ENCODE measurements around the gene AMN1.
A peak's percentile ranks its signal among the peaks of the same experiment; 100 is the strongest.
"Not testable (repeated sequence)": the region's sequence is repeated elsewhere in the genome, so short reads cannot be mapped to it uniquely, and the experiment has no call there.

AMN1 gene

DNA sequence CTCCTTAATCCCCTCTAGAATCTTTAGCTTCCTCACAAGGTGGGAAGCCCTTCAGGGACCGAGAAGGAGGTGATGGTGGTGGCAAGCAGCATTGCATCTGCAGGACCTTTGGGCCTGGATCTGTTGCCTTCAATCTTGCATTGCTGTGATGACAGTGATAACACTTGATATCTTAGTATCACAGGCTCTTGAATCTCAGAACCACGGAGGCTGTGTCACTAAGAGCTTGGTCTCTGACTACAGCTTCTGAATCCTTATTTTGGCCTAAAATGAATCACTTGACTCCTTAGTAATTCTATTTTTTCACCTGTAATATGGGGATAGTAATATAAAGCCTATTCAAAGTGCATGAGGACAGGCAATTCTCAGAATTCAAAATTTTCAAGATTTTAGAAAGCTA is 8.9 kb upstream of the AMN1 start:
- no peaks in the 10 kb centered on the region for H3K9me3 ChIP-seq (ENCODE audit: insufficient read depth, low read depth, low read length)
- no peak overlapping the region for H3K4me3 ChIP-seq (ENCODE audit: low read length, poor library complexity, severe bottlenecking)
- H3K27me3 ChIP-seq (ENCODE audit: insufficient read depth, low read length, poor library complexity, severe bottlenecking): no peaks in the 10 kb centered on the region
- H3K4me1 ChIP-seq (ENCODE audit: insufficient read depth, low read length, poor library complexity, severe bottlenecking): peaks cover 53% of the 10 kb centered on the region
- TF ChIP-seq, protein P1, sequence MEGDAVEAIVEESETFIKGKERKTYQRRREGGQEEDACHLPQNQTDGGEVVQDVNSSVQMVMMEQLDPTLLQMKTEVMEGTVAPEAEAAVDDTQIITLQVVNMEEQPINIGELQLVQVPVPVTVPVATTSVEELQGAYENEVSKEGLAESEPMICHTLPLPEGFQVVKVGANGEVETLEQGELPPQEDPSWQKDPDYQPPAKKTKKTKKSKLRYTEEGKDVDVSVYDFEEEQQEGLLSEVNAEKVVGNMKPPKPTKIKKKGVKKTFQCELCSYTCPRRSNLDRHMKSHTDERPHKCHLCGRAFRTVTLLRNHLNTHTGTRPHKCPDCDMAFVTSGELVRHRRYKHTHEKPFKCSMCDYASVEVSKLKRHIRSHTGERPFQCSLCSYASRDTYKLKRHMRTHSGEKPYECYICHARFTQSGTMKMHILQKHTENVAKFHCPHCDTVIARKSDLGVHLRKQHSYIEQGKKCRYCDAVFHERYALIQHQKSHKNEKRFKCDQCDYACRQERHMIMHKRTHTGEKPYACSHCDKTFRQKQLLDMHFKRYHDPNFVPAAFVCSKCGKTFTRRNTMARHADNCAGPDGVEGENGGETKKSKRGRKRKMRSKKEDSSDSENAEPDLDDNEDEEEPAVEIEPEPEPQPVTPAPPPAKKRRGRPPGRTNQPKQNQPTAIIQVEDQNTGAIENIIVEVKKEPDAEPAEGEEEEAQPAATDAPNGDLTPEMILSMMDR (conservative IDR thresholded peaks at IDR 0.05; ENCODE audit: low read length): no peak
- no peak for TF ChIP-seq EZH2phosphoT487 (IDR thresholded peaks at IDR 0.05; ENCODE audit: borderline replicate concordance)
- H3K4me2 ChIP-seq (ENCODE audit: low read depth, low read length, poor library complexity, severe bottlenecking): no peak overlapping the region
- peaks cover under 1% of the 10 kb centered on the region; the same call in 1 of the 2 replicates for H3F3A ChIP-seq (ENCODE audit: low read depth)
- H3K9me2 ChIP-seq (replicated peaks; ENCODE audit: low read depth, low read length): no peaks in the 10 kb centered on the region
- H3K9ac ChIP-seq (ENCODE audit: low read depth, low read length, poor library complexity, severe bottlenecking): no peak overlapping the region
- no peaks in the 10 kb centered on the region for H3K79me2 ChIP-seq (ENCODE audit: insufficient read depth, low read length)
- H2AFZ ChIP-seq (ENCODE audit: low read length): 0 out of 2 replicates have a peak overlapping the region, but pooled peaks have one; percentile 53
- no peaks in the 10 kb centered on the region for H4K20me1 ChIP-seq (ENCODE audit: insufficient read depth, low read length, poor library complexity, severe bottlenecking)
- no peaks in the 10 kb centered on the region for H3K36me3 ChIP-seq (ENCODE audit: insufficient read depth, low read length)

DNA sequence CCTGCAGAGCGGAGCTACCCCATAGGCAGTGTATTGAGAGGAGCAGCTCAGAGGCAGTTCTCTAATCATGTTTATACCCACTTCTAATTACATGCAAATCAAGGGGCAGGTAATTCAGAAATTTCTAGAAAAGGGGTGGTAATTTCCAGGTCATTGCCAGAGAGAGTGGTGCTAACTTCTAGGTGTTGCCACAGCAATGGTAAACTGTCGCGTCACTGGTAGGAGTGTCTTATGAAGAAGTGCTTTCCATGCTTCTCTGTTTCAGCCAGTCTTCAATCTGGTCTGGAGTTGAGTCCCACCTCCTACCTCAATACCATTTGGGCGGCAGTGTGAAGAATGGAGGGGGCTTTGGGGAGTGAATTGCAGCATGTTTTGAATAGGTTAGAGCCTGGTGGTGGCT is 8.5 kb upstream of the AMN1 start:
- H3K27me3 ChIP-seq (ENCODE audit: insufficient read depth, low read length, poor library complexity, severe bottlenecking): no peaks in the 10 kb centered on the region
- no peak overlapping the region for H3K4me3 ChIP-seq (ENCODE audit: low read length, poor library complexity, severe bottlenecking)
- H3K4me1 ChIP-seq (ENCODE audit: insufficient read depth, low read length, poor library complexity, severe bottlenecking): peaks cover 51% of the 10 kb centered on the region
- no peaks in the 10 kb centered on the region for H3K9me2 ChIP-seq (replicated peaks; ENCODE audit: low read depth, low read length)
- no peaks in the 10 kb centered on the region for H3K9me3 ChIP-seq (ENCODE audit: insufficient read depth, low read depth, low read length)
- TF ChIP-seq, protein P1 (conservative IDR thresholded peaks at IDR 0.05; ENCODE audit: low read length): no peak
- no peak for TF ChIP-seq EZH2phosphoT487 (IDR thresholded peaks at IDR 0.05; ENCODE audit: borderline replicate concordance)
- H3K36me3 ChIP-seq (ENCODE audit: insufficient read depth, low read length): no peaks in the 10 kb centered on the region
- 0 out of 2 replicates have a peak overlapping the region, but pooled peaks have one; percentile 53 for H2AFZ ChIP-seq (ENCODE audit: low read length)
- H4K20me1 ChIP-seq (ENCODE audit: insufficient read depth, low read length, poor library complexity, severe bottlenecking): no peaks in the 10 kb centered on the region
- no peak overlapping the region for H3K9ac ChIP-seq (ENCODE audit: low read depth, low read length, poor library complexity, severe bottlenecking)
- no peaks in the 10 kb centered on the region for H3F3A ChIP-seq (ENCODE audit: low read depth)
- H3K4me2 ChIP-seq (ENCODE audit: low read depth, low read length, poor library complexity, severe bottlenecking): no peak overlapping the region
- H3K79me2 ChIP-seq (ENCODE audit: insufficient read depth, low read length): no peaks in the 10 kb centered on the region

DNA sequence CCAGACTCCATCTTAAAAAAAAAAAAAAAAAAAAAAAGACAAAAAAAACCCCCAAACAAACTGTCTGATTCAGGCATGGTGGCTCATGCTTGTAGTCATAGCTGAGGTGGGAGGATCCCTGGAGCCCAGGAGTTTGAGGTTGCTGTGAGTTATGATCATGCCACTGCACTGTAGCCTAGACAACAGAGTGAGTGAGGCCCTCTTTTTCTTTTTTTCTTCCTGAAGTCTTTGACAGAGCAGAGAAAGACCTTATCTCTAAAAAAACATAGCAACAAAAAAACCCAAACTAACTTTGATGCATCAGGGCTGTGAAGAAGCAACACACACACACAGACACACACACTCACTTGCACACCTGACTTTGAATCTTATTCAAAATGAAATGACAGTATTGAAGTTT is 7.7 kb upstream of the AMN1 start:
- Histone ChIP-seq H3K4me1 (ENCODE audit: insufficient read depth, low read length, poor library complexity, severe bottlenecking) (peaks cover 46% of the 10 kb centered on the region), H3K79me2 (ENCODE audit: insufficient read depth, low read length) (no peaks in the 10 kb centered on the region), H3F3A (ENCODE audit: low read depth) (no peaks in the 10 kb centered on the region), H3K36me3 (ENCODE audit: insufficient read depth, low read length) (no peaks in the 10 kb centered on the region), H3K4me3 (ENCODE audit: low read length, poor library complexity, severe bottlenecking) (no peak overlapping the region), H3K9ac (ENCODE audit: low read depth, low read length, poor library complexity, severe bottlenecking) (no peak overlapping the region), H4K20me1 (ENCODE audit: insufficient read depth, low read length, poor library complexity, severe bottlenecking) (no peaks in the 10 kb centered on the region), H3K9me2 (replicated peaks; ENCODE audit: low read depth, low read length) (no peaks in the 10 kb centered on the region), H2AFZ (ENCODE audit: low read length) (no peak overlapping the region), H3K4me2 (ENCODE audit: low read depth, low read length, poor library complexity, severe bottlenecking) (peak overlapping the region; percentile 18), H3K9me3 (ENCODE audit: insufficient read depth, low read depth, low read length) (no peaks in the 10 kb centered on the region), H3K27me3 (ENCODE audit: insufficient read depth, low read length, poor library complexity, severe bottlenecking) (no peaks in the 10 kb centered on the region)
- TF ChIP-seq, protein P1 (conservative IDR thresholded peaks at IDR 0.05; ENCODE audit: low read length): no peak
- TF ChIP-seq EZH2phosphoT487 (IDR thresholded peaks at IDR 0.05; ENCODE audit: borderline replicate concordance): no peak

DNA sequence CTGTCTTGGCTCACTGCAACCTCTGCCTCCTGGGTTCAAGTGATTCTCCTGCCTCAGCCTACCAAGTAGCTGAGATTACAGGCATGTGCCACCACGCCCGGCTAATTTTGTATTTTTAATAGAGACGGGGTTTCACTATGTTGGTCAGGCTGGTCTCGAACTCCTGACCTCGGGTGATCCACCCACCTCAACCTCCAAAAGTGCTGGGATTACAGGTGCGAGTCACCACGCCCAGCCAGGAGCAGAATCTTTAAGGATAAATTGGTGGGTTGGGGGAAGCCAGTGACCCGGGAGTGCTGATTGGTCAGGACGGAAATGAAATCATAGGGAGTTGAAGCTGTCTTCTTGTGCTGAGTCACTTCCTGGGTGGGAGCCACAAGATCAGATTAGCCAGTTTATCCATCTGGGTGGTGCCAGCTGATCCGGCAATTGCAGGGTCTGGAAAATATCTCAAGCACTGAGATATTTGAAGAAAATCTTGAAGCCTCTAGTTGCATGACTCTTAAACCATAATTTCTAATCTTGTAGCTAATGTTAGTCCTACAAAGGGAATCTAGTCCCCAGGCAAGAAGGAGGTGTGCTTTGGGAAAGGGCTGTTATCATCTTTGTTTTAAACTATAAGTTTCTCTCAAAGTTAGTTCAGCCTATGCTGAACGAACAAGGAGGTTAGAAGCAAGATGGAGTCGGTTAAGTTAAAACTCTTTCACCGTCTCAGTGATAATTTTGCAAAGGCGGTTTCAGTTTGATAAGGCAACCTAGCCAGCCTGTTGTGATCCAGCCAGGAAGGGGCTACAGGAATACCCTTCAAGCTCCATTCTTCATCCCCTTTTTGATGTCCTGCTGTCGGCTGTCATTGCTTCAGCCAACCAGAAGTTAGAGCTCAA is 5.0 kb upstream of the AMN1 start:
- H2AFZ ChIP-seq (ENCODE audit: low read length); H3K79me2 ChIP-seq (ENCODE audit: insufficient read depth, low read length); H3K36me3 ChIP-seq (ENCODE audit: insufficient read depth, low read length); H3K9me2 ChIP-seq (replicated peaks; ENCODE audit: low read depth, low read length); H3K4me2 ChIP-seq (ENCODE audit: low read depth, low read length, poor library complexity, severe bottlenecking); H3K9ac ChIP-seq (ENCODE audit: low read depth, low read length, poor library complexity, severe bottlenecking); H3K27me3 ChIP-seq (ENCODE audit: insufficient read depth, low read length, poor library complexity, severe bottlenecking); H4K20me1 ChIP-seq (ENCODE audit: insufficient read depth, low read length, poor library complexity, severe bottlenecking); H3K9me3 ChIP-seq (ENCODE audit: insufficient read depth, low read depth, low read length); H3F3A ChIP-seq (ENCODE audit: low read depth); H3K4me3 ChIP-seq (ENCODE audit: low read length, poor library complexity, severe bottlenecking): not testable (repeated sequence)
- H3K4me1 ChIP-seq (ENCODE audit: insufficient read depth, low read length, poor library complexity, severe bottlenecking): peaks cover 39% of the 10 kb centered on the region

Measured in Loucy (cell line).